Tibial nerve (tissue), 4 donors: ENCODE results near the gene IL20RB. TPM values are rescaled to one million over a fixed set of nuclear protein-coding genes. Genes with fewer than 3 reads are reported as not detected.

Experiments
- DNase-seq, 2 donors: peaks; one replicate each; pipeline ENCODE4 v3.0.0-alpha.2; 2019; ENCODE audit warnings: low spot score in 2 of 2
- H3K27ac ChIP-seq, 4 donors: fragments of 200-600 bp; sonication (generic) in 3 of 4; one replicate each; pipeline ENCODE4 v1.5.1; 2017 to 2019; ENCODE audit warnings: mild to moderate bottlenecking in 1 of 4
- H3K27me3 ChIP-seq, 2 donors: fragments of 200-600 bp; sonication (generic) in 1 of 2; one replicate each; pipeline versions ENCODE4 v1.5.1 to v1.6.0; 2017 to 2019
- H3K36me3 ChIP-seq, 3 donors: fragments of 200-600 bp; sonication (generic); one replicate each; pipeline ENCODE4 v1.5.1; 2018 to 2019
- H3K4me1 ChIP-seq, 4 donors: fragments of 200-600 bp; sonication (generic) in 3 of 4; one replicate each; pipeline ENCODE4 v1.5.1; 2017 to 2019
- H3K4me3 ChIP-seq, 4 donors: fragments of 200-600 bp; sonication (generic) in 3 of 4; one replicate each; pipeline ENCODE4 v1.5.1; 2017 to 2019; ENCODE audit warnings: mild to moderate bottlenecking in 1 of 4, moderate library complexity in 1 of 4
- H3K9me3 ChIP-seq, 4 donors: fragments of 200-600 bp; sonication (generic) in 3 of 4; one replicate each; pipeline ENCODE4 v1.5.1; 2017 to 2019
- CTCF ChIP-seq, 5 experiments: fragments of 200-600 bp in 3 of 5; fragments of 450-650 bp in 2 of 5; sonication (generic) in 3 of 5; IDR thresholded peaks; one replicate each; pipeline ENCODE4 v1.5.1; 2016 to 2019; ENCODE audit warnings: antibody characterized with exemption in 5 of 5, mild to moderate bottlenecking in 3 of 5, moderate library complexity in 2 of 5
- EP300 ChIP-seq, 2 donors: sonication (generic); formaldehyde crosslinking; IDR thresholded peaks; one replicate each; pipeline ENCODE4 v1.6.1; 2017; ENCODE audit warnings: antibody characterized with exemption in 2 of 2, mild to moderate bottlenecking in 1 of 2
- POLR2A ChIP-seq, 2 donors: fragments of 450-650 bp; IDR thresholded peaks; one replicate each; pipeline ENCODE4 v1.6.1; 2017; ENCODE audit warnings: antibody characterized with exemption in 2 of 2, mild to moderate bottlenecking in 2 of 2, moderate library complexity in 2 of 2
- WGBS, 2 donors: methylation state at CpG; one replicate each; pipeline ENCODE4 v1.1.5; 2018; 5-methylcytosine and 5-hydroxymethylcytosine counted together
- total RNA-seq, 4 donors: library from RNA; depleted of rRNA; stranded (reverse); fragments of >200 nt; gene quantifications; one replicate each; pipeline ENCODE4 v1.1.0, GENCODE V29; 2016

Gene IL20RB
- total RNA-seq, 4 donors from 2014 or later, result 16.8 to 50.9 (median 45.3) TPM

DNA sequence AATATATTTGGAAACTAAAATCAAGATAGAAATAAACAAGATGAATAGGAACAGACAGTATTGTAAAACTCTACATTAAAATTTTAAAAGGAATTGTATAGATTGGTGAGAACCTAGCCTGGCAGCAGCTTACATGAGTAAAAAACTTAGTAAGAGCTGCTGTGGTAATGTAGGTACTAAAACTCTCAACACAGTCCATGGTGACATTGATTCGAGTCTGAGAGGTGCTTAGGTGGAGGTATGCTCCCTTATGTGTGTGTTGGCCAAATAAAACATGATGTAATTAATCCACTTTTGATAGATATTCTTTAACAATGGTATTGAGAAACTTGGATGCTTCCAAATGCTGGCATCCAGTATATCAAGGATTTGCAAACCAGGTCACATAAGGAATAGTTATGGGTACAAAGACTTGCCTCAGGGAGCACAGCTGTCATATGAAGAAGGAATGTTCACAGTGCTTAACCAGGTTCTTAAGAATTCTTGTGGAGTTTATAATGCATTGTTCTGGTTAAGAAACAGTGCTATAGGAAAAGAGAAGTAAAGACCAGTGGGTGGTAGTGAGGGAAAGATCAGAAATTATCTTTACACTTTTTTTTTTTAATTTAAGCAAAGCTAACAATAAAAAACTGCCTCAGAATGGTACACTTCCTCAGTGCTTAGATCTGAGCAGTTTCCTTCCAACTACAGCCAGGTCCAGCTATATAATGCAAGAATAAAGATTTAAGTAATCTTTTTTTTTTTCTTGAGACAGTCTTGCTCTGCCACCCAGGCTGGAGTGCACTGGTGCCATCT is 24.6 kb upstream of the IL20RB start:
- Histone ChIP-seq H3K4me1 (peaks cover 0 to 52% (median 25%) of the 10 kb centered on the region in 4 donors), H3K27ac (peak overlapping the region in 2 of 4 donors; percentile 56 to 71), H3K4me3 (no peak overlapping the region)

DNA sequence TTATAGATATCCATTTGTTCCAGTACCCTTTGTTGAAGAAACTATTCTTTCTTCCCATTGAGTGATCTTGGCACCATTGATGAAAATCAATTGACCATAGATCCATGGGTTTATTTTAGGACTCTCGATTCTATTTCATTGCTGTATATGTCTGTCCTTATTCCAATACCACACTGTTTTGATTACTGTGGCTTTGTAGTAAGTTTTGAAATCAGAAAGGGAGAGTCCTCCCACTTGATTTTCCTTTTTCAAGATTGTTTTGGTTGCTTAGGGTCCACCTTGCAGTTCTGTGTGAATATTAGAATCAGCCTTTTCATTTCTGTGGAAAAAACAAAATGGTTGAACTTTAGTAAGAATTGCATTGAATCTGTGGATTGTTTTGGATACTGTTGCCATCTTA is 20.6 kb upstream of the IL20RB start:
- 98 to 100% methylated on average over 1 of the region's 1 CpG for WGBS, 2 donors
- H3K27me3 ChIP-seq, result no peaks in the 10 kb centered on the region
- peaks cover 0 to 41% (median 13%) of the 10 kb centered on the region in 4 donors for H3K4me1 ChIP-seq
- TF ChIP-seq POLR2A (IDR thresholded peaks at IDR 0.05), result no peak
- TF ChIP-seq EP300 (IDR thresholded peaks at IDR 0.05), result no peak
- TF ChIP-seq CTCF (IDR thresholded peaks at IDR 0.05), result no peak
- no peak overlapping the region for H3K4me3 ChIP-seq
- H3K27ac ChIP-seq, result no peak overlapping the region
- H3K9me3 ChIP-seq, result peaks cover 0 to 4% (median 2%) of the 10 kb centered on the region in 4 donors
- no peak for DNase-seq
- peaks cover 0 to 18% (median 0%) of the 10 kb centered on the region in 3 donors for H3K36me3 ChIP-seq

More for the DNA sequence above, 24.6 kb upstream of the IL20RB start:
- Histone ChIP-seq H3K9me3 (peaks cover 0 to 4% (median 0%) of the 10 kb centered on the region in 4 donors), H3K36me3 (peaks cover 0 to 22% (median 0%) of the 10 kb centered on the region in 3 donors), H3K27me3 (no peaks in the 10 kb centered on the region)
- WGBS, 2 donors, result 71 to 80% methylated on average over 1 of the region's 1 CpG
- TF ChIP-seq CTCF (IDR thresholded peaks at IDR 0.05) (no peak), POLR2A (IDR thresholded peaks at IDR 0.05) (no peak), EP300 (IDR thresholded peaks at IDR 0.05) (no peak)
- no peak for DNase-seq

GRCh38 chr3:136937851-136938250 is 19.9 kb upstream of the IL20RB start:
- H3K9me3 ChIP-seq, result peaks cover 0 to 4% (median 2%) of the 10 kb centered on the region in 4 donors
- WGBS, 2 donors, result 23 to 33% methylated on average over 2 of the region's 2 CpGs
- H3K27ac ChIP-seq, result no peak overlapping the region
- H3K4me1 ChIP-seq, result peaks cover 0 to 41% (median 9%) of the 10 kb centered on the region in 4 donors
- no peak for TF ChIP-seq CTCF (IDR thresholded peaks at IDR 0.05)
- no peak for TF ChIP-seq POLR2A (IDR thresholded peaks at IDR 0.05)
- no peak for TF ChIP-seq EP300 (IDR thresholded peaks at IDR 0.05)
- H3K27me3 ChIP-seq, result no peaks in the 10 kb centered on the region
- peaks cover 0 to 18% (median 0%) of the 10 kb centered on the region in 3 donors for H3K36me3 ChIP-seq
- no peak overlapping the region for H3K4me3 ChIP-seq
- no peak for DNase-seq

DNA sequence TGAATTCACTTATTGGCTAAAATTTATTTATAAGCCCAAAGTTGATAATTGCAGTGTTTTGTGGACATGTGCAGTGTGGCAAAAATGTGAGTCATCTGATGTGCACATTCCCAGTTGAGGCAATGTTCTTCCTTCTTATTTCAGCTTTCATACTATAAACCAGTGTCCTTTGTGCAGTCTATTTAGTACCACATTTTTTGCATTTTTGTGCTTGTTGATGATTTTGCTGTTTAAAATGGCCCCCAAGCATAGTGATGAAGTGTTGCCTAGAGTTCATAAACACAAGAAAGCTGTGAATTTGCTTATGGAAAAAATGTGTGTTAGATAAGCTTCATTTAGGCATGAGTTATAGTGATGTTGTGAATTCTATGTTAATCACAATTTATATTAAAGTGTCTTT is 19.4 kb upstream of the IL20RB start:
- H3K4me3 ChIP-seq, result no peak overlapping the region
- peaks cover 0 to 4% (median 2%) of the 10 kb centered on the region in 4 donors for H3K9me3 ChIP-seq
- no peaks in the 10 kb centered on the region for H3K27me3 ChIP-seq
- peaks cover 0 to 41% (median 13%) of the 10 kb centered on the region in 4 donors for H3K4me1 ChIP-seq
- no peak for DNase-seq
- no peak for TF ChIP-seq EP300 (IDR thresholded peaks at IDR 0.05)
- no peak for TF ChIP-seq POLR2A (IDR thresholded peaks at IDR 0.05)
- TF ChIP-seq CTCF (IDR thresholded peaks at IDR 0.05), result no peak
- H3K27ac ChIP-seq, result peak overlapping the region in 1 of 4 donors; percentile 29
- peaks cover 0 to 18% (median 0%) of the 10 kb centered on the region in 3 donors for H3K36me3 ChIP-seq

DNA sequence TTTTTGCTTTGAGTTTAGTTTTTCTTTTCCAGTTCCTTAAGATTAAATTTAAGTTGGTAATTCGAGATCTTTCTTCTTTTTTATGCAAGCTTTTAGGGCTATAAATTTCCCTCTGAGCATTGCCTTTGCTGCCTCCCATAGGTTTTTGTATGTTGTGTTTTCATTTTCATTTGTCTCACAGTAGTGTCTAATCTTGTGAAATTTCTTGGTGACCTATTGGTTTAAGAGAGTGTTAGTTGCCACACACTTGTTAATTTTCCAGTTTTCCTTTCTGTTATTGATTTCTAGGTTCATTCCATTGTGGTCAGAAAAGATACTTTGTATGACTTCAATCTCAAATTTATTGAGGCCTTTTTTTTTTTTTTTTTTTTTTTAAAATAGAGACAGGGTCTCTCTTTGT is 18.3 kb upstream of the IL20RB start:
- Histone ChIP-seq H3K36me3 (peaks cover 0 to 12% (median 0%) of the 10 kb centered on the region in 3 donors), H3K4me3 (no peak overlapping the region), H3K4me1 (peaks cover 0 to 46% (median 15%) of the 10 kb centered on the region in 4 donors), H3K9me3 (peaks cover 0 to 4% (median 2%) of the 10 kb centered on the region in 4 donors), H3K27ac (no peak overlapping the region), H3K27me3 (no peaks in the 10 kb centered on the region)
- WGBS, 2 donors, result 84 to 85% methylated on average over 1 of the region's 1 CpG
- TF ChIP-seq CTCF (IDR thresholded peaks at IDR 0.05) (no peak), POLR2A (IDR thresholded peaks at IDR 0.05) (no peak), EP300 (IDR thresholded peaks at IDR 0.05) (no peak)
- DNase-seq, result no peak
